IPS-20b (cell line): ENCODE data around the gene PDAP1.
"Not testable (repeated sequence)": the region's sequence is repeated elsewhere in the genome, so short reads cannot be mapped to it uniquely, and the experiment has no call there.

ENCODE experiments used
- H3K27ac ChIP-seq: one replicate; pipeline ENCODE4 v1.5.1; 2013; ENCODE audit warnings: low read length
- H3K27me3 ChIP-seq: 2 replicates; pipeline ENCODE4 v1.6.1; 2013; ENCODE audit warnings: mild to moderate bottlenecking, low read length, inconsistent platforms; ENCODE audit not compliant: insufficient read depth
- H3K36me3 ChIP-seq: 2 replicates; pipeline ENCODE4 v1.6.1; 2013; ENCODE audit warnings: low read depth, mild to moderate bottlenecking, inconsistent platforms, low read length, moderate library complexity; ENCODE audit not compliant: insufficient read depth
- H3K4me1 ChIP-seq: 2 replicates; pipeline ENCODE4 v1.6.1; 2013; ENCODE audit warnings: mild to moderate bottlenecking, control low read depth, inconsistent platforms, low read length, moderate library complexity; ENCODE audit not compliant: insufficient read depth
- H3K4me3 ChIP-seq: 2 replicates; pipeline ENCODE4 v1.5.1; 2013; ENCODE audit warnings: mild to moderate bottlenecking, low read length, inconsistent platforms
- H3K9ac ChIP-seq: 2 replicates; pipeline ENCODE4 v1.6.1; 2013; ENCODE audit warnings: low read depth, mild to moderate bottlenecking, inconsistent platforms, low read length, moderate library complexity
- H3K9me3 ChIP-seq: 2 replicates; pipeline ENCODE4 v1.6.1; 2013; ENCODE audit warnings: mild to moderate bottlenecking, low read depth, low read length, inconsistent platforms; ENCODE audit not compliant: insufficient read depth

The PDAP1 gene

GRCh38 chr7:99392659-99393354 is 15.6 kb downstream of the PDAP1 start:
- Histone ChIP-seq H3K4me1 (peaks cover 4% of the 10 kb centered on the region; the same call in 1 of the 2 replicates), H3K27ac (peak overlapping the region; percentile 7), H3K9ac (peak overlapping the region; percentile 85), H3K36me3 (peaks cover 69% of the 10 kb centered on the region), H3K9me3 (no peaks in the 10 kb centered on the region), H3K27me3 (no peaks in the 10 kb centered on the region), H3K4me3 (peak overlapping the region; percentile 93)

GRCh38 chr7:99392046-99392445 is 16.4 kb downstream of the PDAP1 start:
- H3K27me3 ChIP-seq = no peaks in the 10 kb centered on the region
- H3K4me1 ChIP-seq = peaks cover 4% of the 10 kb centered on the region; the same call in 1 of the 2 replicates
- no peaks in the 10 kb centered on the region for H3K9me3 ChIP-seq
- H3K36me3 ChIP-seq = peaks cover 63% of the 10 kb centered on the region
- peak overlapping the region; percentile 85; the same call in 1 of the 2 replicates for H3K9ac ChIP-seq
- no peak overlapping the region for H3K27ac ChIP-seq
- peak overlapping the region; percentile 93 for H3K4me3 ChIP-seq

- H3K27ac ChIP-seq = no peak overlapping the region
- no peak overlapping the region for H3K4me3 ChIP-seq
- no peaks in the 10 kb centered on the region for H3K27me3 ChIP-seq
- peaks cover 4% of the 10 kb centered on the region; the same call in 1 of the 2 replicates for H3K4me1 ChIP-seq
- no peaks in the 10 kb centered on the region for H3K9me3 ChIP-seq
- H3K36me3 ChIP-seq = peaks cover 64% of the 10 kb centered on the region
- H3K9ac ChIP-seq = no peak overlapping the region
Measured at GRCh38 chr7:99390941-99391602, 17.3 kb downstream of the PDAP1 start.

DNA sequence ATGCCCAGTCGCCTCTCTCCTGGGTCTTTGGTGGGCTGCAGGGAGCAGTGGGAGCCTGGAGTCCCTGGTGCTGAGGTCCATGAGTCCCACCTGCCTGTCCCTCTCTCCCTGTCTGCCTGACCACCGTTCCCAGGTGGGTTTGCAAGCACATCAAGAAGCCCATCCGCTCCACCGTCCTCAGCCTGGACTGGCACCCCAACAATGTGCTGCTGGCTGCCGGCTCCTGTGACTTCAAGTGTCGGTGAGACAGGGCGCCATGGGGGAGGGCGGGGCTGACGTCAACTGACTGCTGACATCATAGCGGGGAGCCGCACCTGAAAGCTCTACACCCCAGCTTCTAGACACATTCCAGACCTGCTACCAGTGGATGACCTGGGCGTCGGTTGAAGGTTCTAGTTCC is 18.6 kb downstream of the PDAP1 start:
- Histone ChIP-seq H3K27me3 (no peaks in the 10 kb centered on the region), H3K9me3 (no peaks in the 10 kb centered on the region), H3K27ac (no peak overlapping the region), H3K4me1 (peaks cover 4% of the 10 kb centered on the region; the same call in 1 of the 2 replicates), H3K4me3 (no peak overlapping the region), H3K36me3 (peaks cover 51% of the 10 kb centered on the region), H3K9ac (no peak overlapping the region)

DNA sequence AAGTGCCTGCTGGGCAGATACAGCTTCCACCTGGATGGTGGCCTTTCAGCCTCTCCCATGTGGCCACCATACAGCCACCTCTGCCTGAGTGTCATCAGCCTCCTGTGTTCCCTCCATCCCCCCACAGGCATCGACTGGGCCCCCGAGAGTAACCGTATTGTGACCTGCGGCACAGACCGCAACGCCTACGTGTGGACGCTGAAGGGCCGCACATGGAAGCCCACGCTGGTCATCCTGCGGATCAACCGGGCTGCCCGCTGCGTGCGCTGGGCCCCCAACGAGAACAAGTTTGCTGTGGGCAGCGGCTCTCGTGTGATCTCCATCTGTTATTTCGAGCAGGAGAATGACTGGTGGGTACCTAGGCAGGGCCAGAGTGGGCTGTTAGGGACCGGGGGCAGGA is 20.5 kb downstream of the PDAP1 start:
- Histone ChIP-seq H3K4me3 (no peak overlapping the region), H3K36me3 (peaks cover 42% of the 10 kb centered on the region), H3K9me3 (no peaks in the 10 kb centered on the region), H3K27me3 (no peaks in the 10 kb centered on the region), H3K27ac (no peak overlapping the region), H3K4me1 (no peaks in the 10 kb centered on the region), H3K9ac (no peak overlapping the region)

DNA sequence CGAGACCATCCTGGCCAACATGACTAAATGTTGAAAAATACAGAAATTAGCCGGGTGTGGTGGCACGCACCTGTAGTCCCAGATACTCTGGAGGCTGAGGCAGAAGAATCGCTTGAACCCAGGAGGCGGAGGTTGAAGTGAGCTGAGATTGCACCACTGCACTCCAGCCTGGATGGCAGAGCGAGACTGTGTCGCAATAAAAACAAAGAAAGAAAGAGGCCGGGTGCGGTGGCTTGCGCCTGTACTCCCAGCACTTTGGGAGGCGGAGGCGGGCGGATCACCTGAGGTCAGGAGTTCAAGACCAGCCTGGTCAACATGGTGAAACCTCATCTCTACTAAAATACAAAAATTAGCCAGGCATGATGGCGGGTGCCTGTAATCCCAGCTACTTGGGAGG is 21.2 kb downstream of the PDAP1 start:
- H3K9me3 ChIP-seq, H3K9ac ChIP-seq, H3K4me1 ChIP-seq, H3K27ac ChIP-seq, H3K4me3 ChIP-seq, H3K27me3 ChIP-seq: not testable (repeated sequence)
- H3K36me3 ChIP-seq = peaks cover 42% of the 10 kb centered on the region

DNA sequence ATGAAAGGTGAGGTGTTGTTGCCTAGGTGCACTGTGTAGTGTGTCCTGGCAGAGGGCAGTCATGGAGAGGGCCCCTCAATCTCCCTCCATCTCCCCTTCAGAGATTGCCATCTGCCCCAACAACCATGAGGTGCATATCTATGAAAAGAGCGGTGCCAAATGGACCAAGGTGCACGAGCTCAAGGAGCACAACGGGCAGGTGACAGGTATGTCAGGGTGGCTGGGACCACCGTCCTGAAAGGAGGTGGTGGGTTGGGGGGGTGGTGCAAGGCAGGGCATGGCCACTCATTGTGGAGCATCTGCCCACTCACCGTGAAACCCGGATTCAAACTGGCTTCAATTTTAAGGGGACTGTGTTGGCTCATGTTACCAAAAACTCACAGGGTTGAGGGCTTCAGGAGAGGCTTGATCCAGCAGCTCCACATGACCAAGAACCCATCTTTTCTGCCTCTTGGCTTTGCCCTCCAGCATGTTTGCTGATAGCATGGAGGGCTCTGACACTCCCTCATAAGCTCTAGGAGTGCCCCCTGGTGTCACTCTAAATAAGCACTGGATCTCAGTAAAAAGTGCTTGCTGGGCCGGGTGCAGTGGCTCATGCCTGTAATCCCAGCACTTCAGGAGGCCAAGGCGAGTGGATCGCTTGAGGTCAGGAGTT is 21.7 kb downstream of the PDAP1 start:
- H3K9me3 ChIP-seq = no peaks in the 10 kb centered on the region
- H3K27me3 ChIP-seq = no peaks in the 10 kb centered on the region
- H3K4me1 ChIP-seq = no peaks in the 10 kb centered on the region
- H3K9ac ChIP-seq = no peak overlapping the region
- peaks cover 42% of the 10 kb centered on the region for H3K36me3 ChIP-seq
- H3K27ac ChIP-seq = no peak overlapping the region
- no peak overlapping the region for H3K4me3 ChIP-seq

- Histone ChIP-seq H3K36me3 (peaks cover 32% of the 10 kb centered on the region), H3K27me3 (no peaks in the 10 kb centered on the region), H3K9me3 (no peaks in the 10 kb centered on the region), H3K27ac (no peak overlapping the region), H3K4me1 (no peaks in the 10 kb centered on the region), H3K9ac (no peak overlapping the region), H3K4me3 (no peak overlapping the region)
Measured at GRCh38 chr7:99385564-99385963, 22.8 kb downstream of the PDAP1 start.

- Histone ChIP-seq H3K27me3 (no peaks in the 10 kb centered on the region), H3K4me1 (peaks cover 5% of the 10 kb centered on the region; the same call in 1 of the 2 replicates), H3K27ac (no peak overlapping the region), H3K36me3 (peaks cover 22% of the 10 kb centered on the region), H3K9me3 (no peaks in the 10 kb centered on the region), H3K4me3 (no peak overlapping the region), H3K9ac (no peak overlapping the region)
Measured at GRCh38 chr7:99384523-99384922, 23.9 kb downstream of the PDAP1 start.

GRCh38 chr7:99383791-99384370 is 24.5 kb downstream of the PDAP1 start:
- Histone ChIP-seq H3K4me3 (no peak overlapping the region), H3K27ac (no peak overlapping the region)

GRCh38 chr7:99383203-99383602 is 25.2 kb downstream of the PDAP1 start:
- no peak overlapping the region for H3K9ac ChIP-seq
- H3K36me3 ChIP-seq = peaks cover 22% of the 10 kb centered on the region
- H3K27ac ChIP-seq = no peak overlapping the region
- peaks cover 5% of the 10 kb centered on the region; the same call in 1 of the 2 replicates for H3K4me1 ChIP-seq
- H3K27me3 ChIP-seq = no peaks in the 10 kb centered on the region
- H3K4me3 ChIP-seq = no peak overlapping the region
- no peaks in the 10 kb centered on the region for H3K9me3 ChIP-seq

More at GRCh38 chr7:99383791-99384370, 24.5 kb downstream of the PDAP1 start:
- Histone ChIP-seq H3K9ac (no peak overlapping the region), H3K27me3 (no peaks in the 10 kb centered on the region), H3K4me1 (peaks cover 5% of the 10 kb centered on the region; the same call in 1 of the 2 replicates), H3K36me3 (peaks cover 22% of the 10 kb centered on the region), H3K9me3 (no peaks in the 10 kb centered on the region)
